RWPE2 (cell line): ENCODE results near the gene GFM1.

Experiments
- ATAC-seq: fragments of 200-7000 bp; cut with Tn5 transposase; 3 replicates; pipeline ENCODE4 v1.9.1; 2021; ENCODE audit warnings: low read depth
- DNase-seq: peaks from one replicate; pipeline ENCODE4 v3.0.0-alpha.2; 2020; ENCODE audit warnings: low spot score
- H3K27ac ChIP-seq: fragments of 450-650 bp; 2 replicates; pipeline ENCODE4 v1.5.1; 2017; ENCODE audit warnings: mild to moderate bottlenecking; ENCODE audit not compliant: poor library complexity, severe bottlenecking
- H3K27me3 ChIP-seq: fragments of 250-450 bp; sonication (Bioruptor Pico); 2 replicates; pipeline ENCODE4 v1.5.1; 2021; ENCODE audit warnings: mild to moderate bottlenecking, moderate library complexity; ENCODE audit not compliant: insufficient read depth, poor library complexity, severe bottlenecking
- H3K36me3 ChIP-seq: fragments of 250-450 bp; sonication (Bioruptor Pico); 2 replicates; pipeline ENCODE4 v1.5.1; 2020; ENCODE audit warnings: low read depth, mild to moderate bottlenecking, moderate library complexity
- H3K4me1 ChIP-seq: fragments of 250-450 bp; sonication (Bioruptor Pico); 2 replicates; pipeline ENCODE4 v1.5.1; 2021; ENCODE audit warnings: mild to moderate bottlenecking, moderate library complexity; ENCODE audit not compliant: insufficient read depth, poor library complexity, severe bottlenecking
- H3K4me3 ChIP-seq: fragments of 250-450 bp; sonication (Bioruptor Pico); 2 replicates; pipeline ENCODE4 v1.5.1; 2021; ENCODE audit warnings: mild to moderate bottlenecking, moderate library complexity; ENCODE audit not compliant: severe bottlenecking
- H3K9me3 ChIP-seq: fragments of 250-450 bp; sonication (Bioruptor Pico); 2 replicates; pipeline ENCODE4 v1.5.1; 2021; ENCODE audit warnings: mild to moderate bottlenecking, moderate library complexity; ENCODE audit not compliant: severe bottlenecking
- CTCF ChIP-seq: fragments of 450-650 bp; IDR thresholded peaks from one replicate; pipeline ENCODE4 v1.5.1; 2017; ENCODE audit warnings: mild to moderate bottlenecking, moderate library complexity; ENCODE audit not compliant: poor library complexity, severe bottlenecking

GFM1 gene

GRCh38 chr3:158625881-158626280 lies 18.4 kb upstream of the GFM1 start:
- no peak overlapping the region for H3K4me3 ChIP-seq
- no peaks in the 10 kb centered on the region for H3K36me3 ChIP-seq
- no peak for TF ChIP-seq CTCF
- H3K9me3 ChIP-seq: no peaks in the 10 kb centered on the region
- H3K4me1 ChIP-seq: no peaks in the 10 kb centered on the region
- no peaks in the 10 kb centered on the region for H3K27me3 ChIP-seq
- ATAC-seq (no peak), DNase-seq (no peak)
- H3K27ac ChIP-seq: no peak overlapping the region

GRCh38 chr3:158631981-158632380 lies 12.3 kb upstream of the GFM1 start:
- Histone ChIP-seq H3K4me1 (no peaks in the 10 kb centered on the region), H3K27ac (no peak overlapping the region), H3K9me3 (no peaks in the 10 kb centered on the region), H3K4me3 (no peak overlapping the region), H3K36me3 (no peaks in the 10 kb centered on the region), H3K27me3 (no peaks in the 10 kb centered on the region)
- ATAC-seq (no peak), DNase-seq (no peak)
- TF ChIP-seq CTCF: no peak

- H3K36me3 ChIP-seq: no peaks in the 10 kb centered on the region; the same call in 1 of the 2 replicates
- ATAC-seq (no peak), DNase-seq (no peak)
- H3K27ac ChIP-seq: no peak overlapping the region
- no peak overlapping the region for H3K4me3 ChIP-seq
- no peaks in the 10 kb centered on the region for H3K27me3 ChIP-seq
- TF ChIP-seq CTCF: no peak
- no peaks in the 10 kb centered on the region for H3K4me1 ChIP-seq
- no peaks in the 10 kb centered on the region for H3K9me3 ChIP-seq
These were observed 3.7 kb upstream of the GFM1 start for GRCh38 chr3:158640646-158641045.

GRCh38 chr3:158642005-158642404 lies 2.3 kb upstream of the GFM1 start:
- no peak for ATAC-seq
- no peak for TF ChIP-seq CTCF
- Histone ChIP-seq H3K27ac (no peak overlapping the region), H3K9me3 (no peaks in the 10 kb centered on the region), H3K27me3 (no peaks in the 10 kb centered on the region), H3K36me3 (peaks cover 12% of the 10 kb centered on the region), H3K4me1 (no peaks in the 10 kb centered on the region), H3K4me3 (no peak overlapping the region)
- DNase-seq: no peak

GRCh38 chr3:158642474-158643210 lies 1.7 kb upstream of the GFM1 start:
- Histone ChIP-seq H3K27me3 (no peaks in the 10 kb centered on the region), H3K27ac (no peak overlapping the region), H3K36me3 (peaks cover 19% of the 10 kb centered on the region), H3K4me3 (no peak overlapping the region), H3K4me1 (no peaks in the 10 kb centered on the region), H3K9me3 (no peaks in the 10 kb centered on the region)
- TF ChIP-seq CTCF: no peak
- DNase-seq: no peak
- no peak for ATAC-seq
